Measurements from ENCODE around the gene SLC27A5. TPM values are rescaled to one million over a fixed set of nuclear protein-coding genes. Genes with fewer than 3 reads are reported as not detected.
"Not testable (repeated sequence)": the region's sequence is repeated elsewhere in the genome, so short reads cannot be mapped to it uniquely, and the experiment has no call there.

The SLC27A5 gene
- total RNA-seq, 1 experiment from 2014 or later = 0.16 TPM

DNA sequence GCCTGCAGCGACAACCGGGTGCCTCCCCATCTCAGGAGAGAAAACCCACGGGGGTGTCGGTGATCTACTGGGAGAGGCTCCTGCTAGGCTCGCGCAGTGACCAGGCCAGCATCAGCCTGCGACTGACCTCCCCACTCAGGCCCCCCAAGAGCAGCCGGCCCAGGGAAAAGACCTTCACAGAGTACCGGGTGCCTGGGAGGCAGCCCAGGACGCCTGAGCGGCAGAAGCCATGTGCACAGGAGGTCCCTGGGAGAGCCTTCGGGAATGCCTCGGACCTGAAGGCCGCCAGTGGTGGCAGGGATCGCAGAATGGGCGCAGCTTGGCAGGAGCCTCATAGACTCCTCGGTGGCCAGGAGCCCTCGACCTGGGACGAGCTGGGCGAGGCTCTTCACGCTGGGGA lies 56.5 kb downstream of the SLC27A5 start:
- no peak for DNase-seq (ENCODE audit: low read depth, low spot score)

GRCh38 chr19:58453743-58454142 lies 58.0 kb downstream of the SLC27A5 start:
- no peak for DNase-seq (ENCODE audit: low read depth, low spot score)
- in situ Hi-C loops (cut with HindIII; ENCODE audit: low pct_unique_long_range_greater_than_20kb, low sequenced_read_pairs) = no loop called here

More for the DNA sequence above, 56.5 kb downstream of the SLC27A5 start:
- in situ Hi-C loops (cut with HindIII; ENCODE audit: low pct_unique_long_range_greater_than_20kb, low sequenced_read_pairs) = no loop called here

DNA sequence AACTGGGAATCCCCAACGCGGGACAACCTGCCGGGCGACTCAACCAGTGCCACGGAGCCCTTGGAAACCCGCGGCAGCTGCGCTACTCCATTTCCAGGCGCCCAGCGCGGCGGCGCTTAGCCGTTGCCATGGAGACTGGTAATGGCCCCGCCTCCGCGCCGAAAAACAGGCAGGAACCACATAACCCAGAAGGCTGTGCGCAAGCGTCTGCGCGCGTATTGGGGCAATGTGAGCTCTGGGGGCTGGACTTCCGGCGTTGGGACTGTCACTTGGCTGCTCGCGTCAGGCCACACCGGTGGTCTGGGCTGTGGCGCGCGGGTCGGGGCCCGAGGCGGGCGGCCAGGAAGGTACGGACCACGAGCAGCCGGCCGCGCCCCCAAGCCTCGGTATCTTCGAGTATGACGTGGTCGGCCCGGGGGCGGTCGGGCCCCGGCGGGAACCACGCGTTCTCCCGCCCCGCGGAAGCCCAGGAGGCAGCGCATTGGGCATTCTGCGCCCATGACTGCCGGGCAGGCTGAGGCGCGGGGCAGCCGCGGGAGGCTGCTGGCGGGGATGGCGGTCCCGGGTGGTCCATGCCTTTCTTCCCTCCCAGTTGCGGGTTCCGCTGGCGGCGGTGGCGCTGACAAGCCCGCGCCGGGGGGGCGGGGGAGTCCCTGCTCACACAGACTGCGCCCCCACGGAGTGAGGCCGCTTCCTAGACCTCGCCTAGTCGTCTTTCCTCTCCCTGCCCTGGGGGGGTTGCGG lies 60.3 kb downstream of the SLC27A5 start, which contains the start of gene ZNF324B:
Gene ZNF324B (plus strand): TSS at position 265 of the 744 bp plus-strand sequence. CDS start 2,080 bp downstream, outside the sequence.
- in situ Hi-C loops (cut with HindIII; ENCODE audit: low pct_unique_long_range_greater_than_20kb, low sequenced_read_pairs) = no loop called here
- peak; percentile 94 for DNase-seq (ENCODE audit: low read depth, low spot score)

GRCh38 chr19:58450856-58451357 lies 60.9 kb downstream of the SLC27A5 start:
- DNase-seq (ENCODE audit: low read depth, low spot score) = no peak
- in situ Hi-C loops (cut with HindIII; ENCODE audit: low pct_unique_long_range_greater_than_20kb, low sequenced_read_pairs) = no loop called here

DNA sequence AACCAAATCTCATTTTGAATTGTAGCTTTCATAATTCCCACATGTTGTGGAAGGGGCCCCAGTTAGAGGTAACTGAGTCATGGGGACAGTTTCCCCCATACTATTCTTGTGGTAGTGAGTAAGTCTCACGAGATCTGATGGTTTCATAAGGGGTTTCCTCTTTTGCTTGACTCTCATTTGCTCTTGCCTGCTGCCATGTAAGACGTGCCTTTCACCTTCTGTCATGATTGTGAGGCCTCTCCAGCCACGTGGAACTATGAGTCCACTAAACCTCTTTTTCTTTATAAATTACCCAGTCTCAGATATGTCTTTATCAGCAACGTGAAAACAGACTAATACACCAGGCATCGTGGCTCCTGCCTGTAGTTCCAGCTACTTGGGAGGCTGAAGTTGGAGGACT lies 61.8 kb downstream of the SLC27A5 start:
- in situ Hi-C loops (cut with HindIII; ENCODE audit: low pct_unique_long_range_greater_than_20kb, low sequenced_read_pairs); DNase-seq (ENCODE audit: low read depth, low spot score): not testable (repeated sequence)

GRCh38 chr19:58448860-58449259 lies 62.9 kb downstream of the SLC27A5 start:
- DNase-seq (ENCODE audit: low read depth, low spot score); in situ Hi-C loops (cut with HindIII; ENCODE audit: low pct_unique_long_range_greater_than_20kb, low sequenced_read_pairs): not testable (repeated sequence)

Small RNA genes within 50 kb of the gene (small RNA-seq; reads per million reads assigned to genes)
- gene MIR6807 (0 reads per million in 2 experiments), gene RN7SL525P (0 to 0.02 reads per million in 2 experiments), gene RN7SL693P (0 reads per million in 2 experiments), gene RNU6-1337P (0 reads per million in 2 experiments)

Other genes starting within 250 kb of the SLC27A5 start
- 2.9 and 3.6 TPM in 2 replicates for gene ZNF8, start 233.0 kb downstream of the SLC27A5 start, total RNA-seq (2014; rRNA removed; shearing (Covaris generic))
- 48.0 and 48.1 TPM in 2 replicates for gene ERVK3-1, start 206.6 kb downstream of the SLC27A5 start, total RNA-seq (2014; rRNA removed; shearing (Covaris generic))
- 2.9 and 3.2 TPM in 2 replicates for gene ZSCAN22, start 185.0 kb downstream of the SLC27A5 start, total RNA-seq (2014; rRNA removed; shearing (Covaris generic))
- 18.7 and 23.4 TPM in 2 replicates for gene A1BG, start 158.5 kb downstream of the SLC27A5 start, total RNA-seq (2014; rRNA removed; shearing (Covaris generic))
- gene ZNF497, start 149.2 kb downstream of the SLC27A5 start, total RNA-seq (2014; rRNA removed; shearing (Covaris generic)) = 0.40 and 1.3 TPM in 2 replicates
- gene ZNF837, start 131.0 kb downstream of the SLC27A5 start, total RNA-seq (2014; rRNA removed; shearing (Covaris generic)) = 0.40 and 0.87 TPM in 2 replicates
- 1,789 and 1,795 TPM in 2 replicates for gene RPS5, start 124.7 kb downstream of the SLC27A5 start, total RNA-seq (2014; rRNA removed; shearing (Covaris generic))
- gene RNF225, start 116.3 kb downstream of the SLC27A5 start, total RNA-seq (2014; rRNA removed; shearing (Covaris generic)) = not detected in 2 replicates
- 12.5 and 13.9 TPM in 2 replicates for gene ZNF584, start 103.3 kb downstream of the SLC27A5 start, total RNA-seq (2014; rRNA removed; shearing (Covaris generic))
- 0.16 and 0.35 TPM in 2 replicates for gene ZNF132, start 71.8 kb downstream of the SLC27A5 start, total RNA-seq (2014; rRNA removed; shearing (Covaris generic))
- 6.8 TPM in 2 replicates for gene ZNF324B, start 60.4 kb downstream of the SLC27A5 start, total RNA-seq (2014; rRNA removed; shearing (Covaris generic))
- 6.3 and 7.7 TPM in 2 replicates for gene ZNF324, start 44.9 kb downstream of the SLC27A5 start, total RNA-seq (2014; rRNA removed; shearing (Covaris generic))
- gene ZNF446, start 35.6 kb downstream of the SLC27A5 start, total RNA-seq (2014; rRNA removed; shearing (Covaris generic)) = 7.6 and 8.7 TPM in 2 replicates
- 1.9 and 3.3 TPM in 2 replicates for gene ZBTB45, start 7.8 kb upstream of the SLC27A5 start, total RNA-seq (2014; rRNA removed; shearing (Covaris generic))
- gene TRIM28, start 32.1 kb upstream of the SLC27A5 start, total RNA-seq (2014; rRNA removed; shearing (Covaris generic)) = 346 and 425 TPM in 2 replicates
- gene CHMP2A, start 43.1 kb upstream of the SLC27A5 start, total RNA-seq (2014; rRNA removed; shearing (Covaris generic)) = 82.6 and 89.4 TPM in 2 replicates
- 82.8 and 85.3 TPM in 2 replicates for gene UBE2M, start 46.6 kb upstream of the SLC27A5 start, total RNA-seq (2014; rRNA removed; shearing (Covaris generic))
- 5.4 and 5.9 TPM in 2 replicates for gene MZF1, start 61.3 kb upstream of the SLC27A5 start, total RNA-seq (2014; rRNA removed; shearing (Covaris generic))